Measurements from ENCODE around the gene CAPN14.

GRCh38 chr2:31244101-31244500 is 26.8 kb upstream of the CAPN14 start:
- no peak for TF ChIP-seq CTCF (IDR thresholded peaks at IDR 0.05; ENCODE audit: insufficient read depth, low read depth, low read length)
- TF ChIP-seq EZH2 (IDR thresholded peaks at IDR 0.05; ENCODE audit: insufficient read depth, low read length): no peak

Data from astrocyte (in vitro differentiated cells and primary cell).